ENCODE data around the gene SAMD15.

- TF ChIP-seq CTCF (IDR thresholded peaks at IDR 0.05) (no peak), EZH2 (IDR thresholded peaks at IDR 0.05; ENCODE audit: borderline replicate concordance, insufficient read depth, low read depth, low read length, poor library complexity, severe bottlenecking) (no peak)
These were observed 38.9 kb upstream of the SAMD15 start for GRCh38 chr14:77338302-77338701.

Measured in B cell (primary cell).